DMS 273 (cell line): ENCODE measurements around the gene KIF7.
"Not testable (repeated sequence)": the region's sequence is repeated elsewhere in the genome, so short reads cannot be mapped to it uniquely, and the experiment has no call there.

Source experiments
- DNase-seq: peaks from one replicate; lab custom pipeline; 2025; ENCODE audit not compliant: unreplicated experiment; lab: John Stamatoyannopoulos, UW

KIF7 gene, protein sequence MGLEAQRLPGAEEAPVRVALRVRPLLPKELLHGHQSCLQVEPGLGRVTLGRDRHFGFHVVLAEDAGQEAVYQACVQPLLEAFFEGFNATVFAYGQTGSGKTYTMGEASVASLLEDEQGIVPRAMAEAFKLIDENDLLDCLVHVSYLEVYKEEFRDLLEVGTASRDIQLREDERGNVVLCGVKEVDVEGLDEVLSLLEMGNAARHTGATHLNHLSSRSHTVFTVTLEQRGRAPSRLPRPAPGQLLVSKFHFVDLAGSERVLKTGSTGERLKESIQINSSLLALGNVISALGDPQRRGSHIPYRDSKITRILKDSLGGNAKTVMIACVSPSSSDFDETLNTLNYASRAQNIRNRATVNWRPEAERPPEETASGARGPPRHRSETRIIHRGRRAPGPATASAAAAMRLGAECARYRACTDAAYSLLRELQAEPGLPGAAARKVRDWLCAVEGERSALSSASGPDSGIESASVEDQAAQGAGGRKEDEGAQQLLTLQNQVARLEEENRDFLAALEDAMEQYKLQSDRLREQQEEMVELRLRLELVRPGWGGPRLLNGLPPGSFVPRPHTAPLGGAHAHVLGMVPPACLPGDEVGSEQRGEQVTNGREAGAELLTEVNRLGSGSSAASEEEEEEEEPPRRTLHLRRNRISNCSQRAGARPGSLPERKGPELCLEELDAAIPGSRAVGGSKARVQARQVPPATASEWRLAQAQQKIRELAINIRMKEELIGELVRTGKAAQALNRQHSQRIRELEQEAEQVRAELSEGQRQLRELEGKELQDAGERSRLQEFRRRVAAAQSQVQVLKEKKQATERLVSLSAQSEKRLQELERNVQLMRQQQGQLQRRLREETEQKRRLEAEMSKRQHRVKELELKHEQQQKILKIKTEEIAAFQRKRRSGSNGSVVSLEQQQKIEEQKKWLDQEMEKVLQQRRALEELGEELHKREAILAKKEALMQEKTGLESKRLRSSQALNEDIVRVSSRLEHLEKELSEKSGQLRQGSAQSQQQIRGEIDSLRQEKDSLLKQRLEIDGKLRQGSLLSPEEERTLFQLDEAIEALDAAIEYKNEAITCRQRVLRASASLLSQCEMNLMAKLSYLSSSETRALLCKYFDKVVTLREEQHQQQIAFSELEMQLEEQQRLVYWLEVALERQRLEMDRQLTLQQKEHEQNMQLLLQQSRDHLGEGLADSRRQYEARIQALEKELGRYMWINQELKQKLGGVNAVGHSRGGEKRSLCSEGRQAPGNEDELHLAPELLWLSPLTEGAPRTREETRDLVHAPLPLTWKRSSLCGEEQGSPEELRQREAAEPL (N-terminal part only)

DNA sequence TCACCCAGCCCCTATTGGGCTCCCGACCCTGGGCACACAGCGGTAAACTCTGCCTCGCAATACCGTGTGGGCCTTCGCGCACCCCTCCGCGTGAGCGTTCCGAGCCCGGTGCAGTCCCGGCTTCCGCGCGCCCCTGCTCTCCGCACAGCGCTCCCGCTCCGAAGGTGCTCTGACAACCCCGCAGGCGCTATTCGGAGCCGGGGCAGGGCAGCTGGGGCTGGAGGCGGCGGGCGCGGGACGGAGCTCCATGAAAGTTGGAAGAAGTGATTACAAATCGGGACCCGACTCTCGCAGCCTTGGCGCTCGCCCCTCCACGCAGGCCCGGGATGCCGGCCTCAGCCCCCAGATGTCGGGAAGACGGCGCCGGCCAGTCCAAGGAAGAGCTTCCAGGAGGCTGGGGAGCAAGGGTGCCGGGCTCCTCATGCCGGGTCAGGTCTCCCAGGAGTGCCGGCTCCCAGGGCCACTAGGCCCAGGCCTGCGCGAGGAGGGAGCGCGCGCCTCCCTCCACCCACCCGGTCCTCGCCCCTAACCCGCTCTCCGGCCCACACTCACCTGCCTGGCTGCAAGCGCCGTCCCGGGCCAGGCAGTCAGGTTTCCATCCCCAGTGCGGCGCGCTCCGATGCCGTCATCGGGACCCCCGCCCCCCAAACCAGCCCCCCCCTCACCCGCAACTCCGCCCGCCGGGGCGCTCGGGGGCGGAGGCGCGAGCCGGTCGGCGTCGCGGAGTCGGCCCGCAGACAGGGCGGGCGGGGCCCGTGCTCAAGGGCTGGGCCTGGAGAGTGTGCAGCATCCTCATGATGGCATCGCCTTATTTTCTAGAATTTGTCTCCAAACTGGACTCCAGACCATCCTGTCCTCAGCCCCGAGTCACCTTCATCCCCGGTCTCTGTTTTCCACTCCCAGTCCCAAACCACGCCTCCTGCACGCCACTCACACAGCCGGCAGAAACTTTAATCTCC lies at the start of gene KIF7:
Gene KIF7, minus strand, starts transcription at position 621 of the 959 bp plus-strand sequence. CDS start 2,537 bp downstream, outside the sequence.
- peak; percentile 73 for DNase-seq

DNA sequence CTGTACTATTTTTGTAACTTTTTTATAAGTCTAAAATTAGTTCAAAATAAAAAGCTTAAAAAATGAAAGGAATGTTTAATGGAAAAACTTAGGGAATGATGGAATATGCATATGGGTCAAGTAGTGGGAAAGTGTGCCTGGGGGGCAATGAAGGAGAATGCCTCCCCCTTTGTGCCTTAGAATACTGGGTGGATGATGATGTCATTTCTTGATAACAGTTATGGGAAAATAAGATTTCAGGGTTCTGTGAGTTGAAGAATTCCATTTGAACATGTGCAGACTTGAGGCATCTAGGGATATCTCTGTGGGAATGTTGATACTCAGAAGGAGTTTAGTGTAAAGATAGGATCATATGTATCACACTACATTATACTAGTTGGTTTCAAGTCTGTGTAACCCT lies 49.1 kb upstream of the KIF7 start:
- no peak for DNase-seq

DNA sequence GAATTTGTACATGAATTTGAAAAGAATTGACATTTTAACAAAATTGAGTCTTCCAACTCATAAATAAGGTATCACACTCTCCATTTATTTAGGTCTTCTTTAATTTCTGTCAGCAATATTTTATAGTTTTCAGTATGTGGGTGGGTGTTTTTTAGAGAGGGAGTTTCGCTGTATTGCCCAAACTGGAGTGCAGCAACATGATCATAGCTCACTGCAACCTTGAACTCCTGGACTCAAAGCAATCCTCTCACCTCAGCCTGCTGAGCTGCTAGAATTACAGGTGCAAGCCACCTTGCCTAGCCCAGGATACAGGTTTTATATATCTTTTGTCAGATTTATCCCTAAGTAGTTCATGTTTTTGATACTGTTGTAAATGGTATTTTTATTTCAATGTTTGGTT lies 39.9 kb upstream of the KIF7 start:
- no peak for DNase-seq

DNA sequence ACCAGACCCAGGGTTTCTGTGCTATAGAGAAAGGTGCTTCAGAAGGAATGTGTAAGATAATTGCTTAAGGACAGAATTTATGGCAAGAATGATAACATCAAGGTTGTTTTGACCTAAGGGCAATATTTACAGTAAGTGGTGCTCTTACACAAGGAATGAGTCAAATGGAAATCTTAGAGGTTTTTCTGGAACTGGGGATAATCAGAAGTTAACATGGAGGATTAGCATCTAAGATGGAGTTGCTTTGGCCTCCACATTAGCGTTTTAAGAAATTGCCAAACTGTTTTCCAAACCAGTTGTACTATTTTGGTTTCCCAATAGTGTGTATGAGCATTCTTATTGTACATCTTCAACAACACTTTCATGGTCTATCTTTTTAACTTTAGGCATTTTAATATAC lies 38.4 kb upstream of the KIF7 start:
- DNase-seq = no peak

DNA sequence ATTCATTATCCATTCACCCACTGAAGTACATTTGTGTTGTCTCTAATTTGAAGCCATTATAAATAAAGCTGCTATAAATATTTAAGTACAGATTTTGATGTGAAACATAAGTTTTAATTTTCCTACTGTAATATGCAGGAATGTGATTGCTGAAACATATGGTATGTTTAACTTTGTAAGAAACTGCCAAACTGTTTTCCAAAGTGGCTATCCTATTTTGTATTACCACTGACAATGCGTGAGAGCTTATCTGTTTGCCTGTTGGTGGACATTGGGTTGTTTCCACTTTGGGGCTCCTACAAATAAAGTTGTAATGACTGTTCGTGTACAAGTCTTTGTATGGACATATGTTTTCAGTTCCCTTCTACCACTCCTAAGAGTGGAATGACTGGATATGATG lies 37.8 kb upstream of the KIF7 start:
- no peak for DNase-seq

DNA sequence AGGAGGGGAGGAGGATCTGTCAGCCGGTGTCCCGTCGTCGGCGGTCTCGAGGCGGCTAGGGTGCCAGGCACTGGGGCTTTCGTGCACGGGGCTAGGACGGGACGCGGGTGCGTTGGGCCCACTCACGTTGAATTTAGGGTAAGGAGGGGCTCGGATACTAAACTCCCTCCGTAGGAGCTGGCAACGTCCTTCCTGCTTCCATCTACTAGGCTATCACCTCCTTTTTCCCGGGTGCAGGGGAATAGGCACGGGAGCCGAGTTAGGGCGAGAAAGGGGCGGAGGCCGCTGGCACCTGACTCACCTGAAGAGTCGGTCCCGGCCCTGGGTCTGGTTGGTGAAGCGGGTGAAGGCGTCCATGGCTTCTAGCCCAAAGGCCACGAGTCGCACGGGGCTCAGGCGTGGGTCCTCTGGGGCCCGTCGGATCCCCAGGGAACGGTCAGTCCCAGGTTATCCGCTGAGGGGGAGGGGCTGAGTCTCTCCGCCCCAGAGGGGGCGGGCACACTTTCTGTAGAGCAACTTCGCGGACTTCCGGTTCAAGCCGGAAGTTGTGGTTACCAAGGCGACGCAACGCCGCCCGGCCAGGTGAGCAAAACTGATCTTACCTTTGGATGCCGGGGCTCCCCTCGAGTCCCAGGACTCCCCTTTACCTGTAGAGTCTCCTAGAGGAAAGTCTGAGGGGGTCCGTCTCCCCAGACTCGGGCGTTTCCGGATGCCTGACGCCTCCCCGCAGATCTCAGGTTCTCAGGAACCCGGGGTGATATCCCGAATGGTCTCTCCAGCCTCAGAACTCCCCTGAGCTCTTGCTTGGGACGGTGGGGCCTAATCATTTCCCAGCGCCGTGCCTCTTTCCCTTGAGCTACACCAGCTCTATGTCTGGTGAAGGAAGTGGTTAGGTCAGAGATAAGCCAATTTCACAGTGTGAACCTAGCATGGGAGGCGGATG lies 35.3 kb upstream of the KIF7 start, which contains the start of the genes PEX11A and WDR93:
Gene PEX11A, minus strand, starts transcription at position 479 of the 943 bp plus-strand sequence. Its CDS starts 122 bp downstream, at position 357.
Gene WDR93, plus strand, starts transcription at position 536 of the 943 bp plus-strand sequence. CDS start 10,936 bp downstream, outside the sequence.
- DNase-seq = peak; percentile 78

DNA sequence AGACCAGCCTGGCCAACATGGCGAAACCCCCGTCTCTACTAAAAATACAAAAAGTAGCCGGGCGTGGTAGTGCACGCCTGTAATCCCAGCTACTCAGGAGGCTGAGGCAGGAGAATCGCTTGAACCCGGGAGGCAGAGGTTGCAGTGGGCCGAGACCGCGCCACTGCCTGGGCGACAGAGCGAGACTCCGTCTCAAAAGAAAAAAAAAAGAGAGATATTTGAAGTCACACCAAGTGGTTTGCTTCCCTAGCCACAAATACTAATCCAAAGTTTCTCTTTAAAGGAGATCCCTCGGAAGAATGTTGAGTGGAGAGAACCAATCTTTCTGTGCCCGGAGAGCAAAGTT lies 34.6 kb upstream of the KIF7 start:
- not testable (repeated sequence) for DNase-seq

DNA sequence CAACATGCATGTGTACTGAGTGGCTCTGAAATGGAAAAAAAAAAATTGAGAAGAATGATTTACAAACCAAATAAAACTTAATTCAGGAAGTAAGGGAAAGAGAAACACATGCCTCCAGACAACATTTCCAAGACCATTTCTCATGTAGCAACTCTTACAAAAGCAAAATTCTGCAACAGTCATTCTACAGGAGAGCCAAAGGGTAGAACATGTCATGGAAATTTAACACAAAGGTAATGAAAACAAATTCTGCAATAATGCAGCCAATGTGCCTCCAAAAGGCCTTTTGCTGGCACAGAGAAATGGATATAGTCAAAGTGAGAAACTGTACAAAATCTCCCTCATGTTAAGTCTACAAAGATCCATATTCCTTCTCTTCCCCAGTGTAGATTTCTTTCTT lies 31.3 kb upstream of the KIF7 start:
- DNase-seq = no peak

DNA sequence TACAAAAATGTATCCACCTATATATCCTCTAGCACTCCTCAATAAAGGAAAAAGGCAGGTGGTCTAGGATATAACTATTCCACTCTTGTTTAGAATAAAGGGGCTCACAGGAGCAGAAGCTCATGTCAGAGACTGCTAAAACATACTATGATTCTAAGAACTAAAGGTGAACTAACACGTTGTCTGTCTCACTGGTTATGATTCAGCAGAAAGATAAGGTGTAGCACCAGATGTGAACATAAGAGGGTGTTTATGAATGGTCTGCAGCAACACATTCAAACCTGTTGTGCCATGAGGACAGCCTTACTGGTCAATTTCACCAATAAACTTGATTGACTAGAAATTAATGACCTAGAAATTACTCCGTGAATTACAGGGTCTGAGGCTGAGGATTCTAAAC lies 30.7 kb upstream of the KIF7 start:
- no peak for DNase-seq

DNA sequence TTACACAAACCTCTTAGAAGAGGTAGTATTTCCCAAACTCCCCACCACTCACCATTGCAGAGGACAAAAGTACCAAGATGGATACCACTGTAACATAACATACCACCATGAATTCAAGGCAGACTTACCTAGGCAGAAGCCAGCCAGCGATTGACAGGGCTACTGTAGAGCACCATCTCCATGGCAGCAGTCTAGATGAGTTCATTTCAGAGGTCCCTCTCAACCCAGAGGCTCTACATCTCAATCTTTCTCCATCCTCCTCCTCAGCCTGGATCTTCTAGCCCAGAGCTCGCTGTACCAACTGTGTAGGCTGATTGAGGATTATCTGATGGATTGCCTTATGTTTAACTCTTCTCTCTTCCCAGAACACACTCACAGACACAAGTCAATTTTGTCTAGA lies 25.9 kb upstream of the KIF7 start:
- no peak for DNase-seq

DNA sequence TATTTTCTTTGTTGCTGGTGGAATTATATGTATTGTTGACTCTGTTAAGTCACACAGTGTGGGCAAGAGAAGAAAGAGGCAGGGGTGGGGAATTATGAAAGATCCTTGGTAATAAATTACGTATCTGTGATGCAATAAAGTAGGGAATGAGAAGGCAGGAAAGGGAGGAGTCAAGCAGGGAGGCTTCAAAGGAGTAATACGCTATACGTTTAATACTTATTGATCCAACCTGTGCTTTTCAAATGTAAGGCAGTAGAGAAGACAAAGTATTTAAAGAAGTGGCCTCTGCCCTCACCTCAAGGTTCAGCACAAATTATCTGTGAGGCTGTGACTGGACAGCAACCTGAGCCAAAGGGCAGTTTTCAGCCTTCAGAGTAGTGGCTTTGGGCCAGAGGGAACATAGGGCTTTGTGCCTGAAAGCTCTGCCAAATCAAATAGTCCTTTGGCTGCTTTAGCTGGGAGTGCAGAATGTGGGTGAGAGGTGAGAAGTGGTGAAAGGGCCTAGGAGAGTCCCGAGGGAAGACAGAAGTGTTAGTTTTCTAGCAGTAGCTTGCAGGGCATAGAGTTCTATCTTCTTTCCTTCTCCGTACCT lies 25.1 kb upstream of the KIF7 start:
- peak; percentile 23 for DNase-seq

DNA sequence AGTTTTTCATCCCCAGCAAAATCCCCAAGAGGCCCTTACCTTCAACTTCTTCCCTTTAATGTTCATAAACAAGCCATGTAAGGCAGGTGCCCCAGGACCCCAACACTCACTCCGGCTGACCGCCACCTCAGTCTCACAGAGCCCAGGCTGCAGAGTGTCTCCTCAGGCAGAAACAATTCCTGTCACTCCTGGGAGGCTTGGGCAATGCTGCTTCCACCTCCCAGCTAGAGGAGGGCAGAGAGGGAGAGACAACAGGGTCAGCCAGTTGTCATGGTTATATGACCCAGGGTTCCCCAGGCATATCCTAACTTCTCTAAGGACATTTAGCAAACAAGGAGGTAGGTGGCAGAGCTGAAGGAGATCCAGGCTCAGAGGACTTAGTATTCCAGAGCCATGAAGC lies 23.9 kb upstream of the KIF7 start, which contains the start of gene PLIN1:
Gene PLIN1, minus strand, starts transcription at position 156 of the 400 bp plus-strand sequence. CDS start 1,878 bp downstream, outside the sequence.
- DNase-seq = no peak

DNA sequence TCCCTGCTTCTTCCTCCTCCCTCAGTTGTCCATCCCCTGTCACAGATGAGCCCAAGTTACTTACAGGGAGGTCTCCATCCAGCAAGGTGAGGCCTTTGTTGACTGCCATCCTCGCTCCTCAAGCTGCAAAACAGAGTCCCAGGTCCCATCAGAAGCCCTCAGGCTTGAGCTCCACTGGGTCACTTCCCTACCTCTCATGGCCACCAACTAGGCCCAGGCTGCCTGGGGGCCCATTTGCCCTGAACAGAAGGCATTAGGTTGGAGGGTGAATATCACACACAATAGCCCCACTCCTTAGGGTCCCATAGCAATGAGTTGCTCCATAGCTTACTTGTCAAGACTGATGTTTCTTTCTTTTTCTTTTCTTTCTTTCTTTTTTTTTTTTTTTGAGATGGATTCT lies 22.1 kb upstream of the KIF7 start:
- no peak for DNase-seq

DNA sequence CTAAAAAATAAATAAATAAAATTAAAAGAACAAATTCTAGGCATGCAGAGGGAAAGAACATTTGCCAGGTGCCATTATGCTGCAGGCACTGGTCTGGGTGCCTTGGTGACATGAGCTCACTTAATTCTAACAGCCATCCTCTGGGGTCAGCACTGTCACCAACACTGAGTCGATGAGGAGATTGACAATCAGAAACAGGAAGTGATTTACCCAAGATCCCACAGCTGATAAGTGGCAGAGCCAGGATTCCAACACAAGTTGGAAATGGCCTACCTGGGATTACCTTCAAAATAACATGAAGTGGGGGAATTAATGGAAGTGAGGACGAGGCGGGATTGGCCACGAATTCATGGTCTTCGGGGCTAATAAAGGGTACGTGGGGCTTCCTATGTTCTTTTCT lies 20.3 kb upstream of the KIF7 start:
- DNase-seq = no peak

DNA sequence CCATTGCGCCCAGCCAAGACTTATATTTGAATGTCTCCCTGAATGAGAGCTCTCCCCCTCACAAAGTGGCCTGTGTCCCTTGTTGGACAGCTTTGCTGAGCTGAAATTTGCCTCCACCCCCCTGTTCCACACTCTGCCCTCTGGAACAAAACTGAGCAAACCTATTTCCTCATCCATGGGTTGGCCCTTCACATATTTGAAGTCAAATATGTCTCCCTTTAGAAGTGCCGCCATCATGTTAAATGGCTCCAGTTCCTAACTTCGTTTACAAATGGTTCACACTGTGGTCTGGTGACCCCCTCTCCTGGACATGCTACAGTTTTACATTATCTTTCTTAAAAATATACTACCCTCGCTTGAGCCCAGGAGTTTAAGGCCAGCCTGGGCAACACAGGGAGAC lies 19.3 kb upstream of the KIF7 start:
- no peak for DNase-seq

DNA sequence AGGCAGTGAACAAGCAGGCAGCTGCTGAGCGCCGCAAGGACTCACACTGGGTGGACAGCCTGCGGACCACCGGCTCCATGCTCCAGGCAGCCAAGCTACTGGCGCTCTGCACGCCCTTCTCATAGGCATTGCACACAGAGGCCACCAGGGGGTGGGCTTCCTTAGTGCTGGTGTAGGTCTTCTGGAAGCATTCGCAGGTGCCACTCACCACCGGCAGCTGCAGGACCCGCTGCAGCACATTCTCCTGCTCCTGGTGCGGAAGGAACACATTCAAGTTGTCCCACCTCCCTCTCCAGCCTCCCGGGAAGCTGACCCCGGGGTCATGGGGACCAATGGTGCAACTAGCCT lies 17.9 kb upstream of the KIF7 start:
- peak; percentile 44 for DNase-seq

DNA sequence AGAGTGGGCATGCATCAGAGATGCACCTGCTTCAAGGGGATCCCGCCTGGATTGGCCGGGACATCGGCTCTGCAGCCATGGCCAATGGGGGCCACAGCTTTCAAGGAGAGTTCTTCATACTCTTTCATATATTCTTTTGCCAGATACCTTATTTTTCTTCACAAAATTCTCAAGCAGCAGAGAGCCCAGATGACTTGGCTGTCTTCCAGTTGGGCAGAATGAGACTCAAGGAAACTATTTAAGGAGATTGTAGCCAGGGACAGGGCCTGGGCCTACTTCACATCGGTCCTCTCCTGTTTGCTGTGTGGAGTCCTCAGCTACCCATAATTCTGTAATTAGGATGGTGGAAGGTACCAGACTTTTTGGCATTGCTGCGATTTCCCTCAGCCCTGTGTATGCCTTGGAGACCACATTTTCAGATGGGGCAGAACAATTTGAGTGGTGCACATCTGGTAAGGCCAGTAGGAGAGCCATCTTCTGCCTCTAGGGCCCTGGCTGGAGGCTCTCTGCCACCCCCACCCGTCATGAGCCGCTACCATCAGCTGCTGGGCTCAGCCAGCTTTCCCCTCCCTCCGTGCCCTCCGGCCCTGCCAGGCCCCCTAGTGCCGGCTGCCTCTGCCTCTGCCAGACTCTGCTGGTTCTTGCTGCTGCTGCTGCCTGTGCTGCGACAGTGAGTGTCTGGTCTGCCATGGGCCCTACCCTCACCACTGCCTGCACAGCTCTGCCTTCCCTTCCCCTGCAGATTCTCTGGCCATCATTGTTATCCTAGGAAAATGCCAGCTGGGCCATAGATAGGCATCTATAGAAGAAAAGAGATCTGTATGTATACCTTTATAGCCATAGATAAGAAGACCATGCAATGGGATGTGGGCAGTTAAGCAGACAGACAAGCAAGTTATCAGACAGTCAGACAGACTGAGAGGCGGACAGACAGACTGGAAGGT lies 17.2 kb upstream of the KIF7 start:
- peak; percentile 9 for DNase-seq
